Measurements from ENCODE around the gene PLEKHJ1. TPM values are rescaled to one million over a fixed set of nuclear protein-coding genes. Genes with fewer than 3 reads are reported as not detected.

Gene PLEKHJ1
- total RNA-seq, 1 donor from 2014 or later: 116 TPM

- Mint-ChIP-seq H3K9me3 (ENCODE audit: low read depth) (no peaks in the 10 kb centered on the region), H3K4me3 (ENCODE audit: low read depth) (no peak within 1 kb of the TSS), H3K27me3 (peaks cover 4% of the 10 kb centered on the region), H3K36me3 (ENCODE audit: insufficient read depth) (peaks cover 5% of the 10 kb centered on the region), H3K4me1 (ENCODE audit: low read depth) (peaks cover 3% of the 10 kb centered on the region), H3K27ac (no peak within 1 kb of the TSS)
- no peak for TF ChIP-seq CTCF (IDR thresholded peaks at IDR 0.05; ENCODE audit: unreplicated experiment)
- DNase-seq (ENCODE audit: low spot score, unreplicated experiment): no peak
Observed at GRCh38 chr19:2249010-2249866, 13.1 kb upstream of the PLEKHJ1 start, which contains the start of gene AMH. Gene AMH, plus strand, starts transcription at chr19:2249323. Its CDS starts 10 bp downstream, at chr19:2249333.

GRCh38 chr19:2248136-2249009, 12.2 kb upstream of the PLEKHJ1 start:
- DNase-seq (ENCODE audit: low spot score, unreplicated experiment): no peak
- TF ChIP-seq CTCF (IDR thresholded peaks at IDR 0.05; ENCODE audit: unreplicated experiment): no peak
- Mint-ChIP-seq H3K4me3 (ENCODE audit: low read depth) (no peak overlapping the region), H3K27ac (no peak overlapping the region), H3K4me1 (ENCODE audit: low read depth) (no peaks in the 10 kb centered on the region), H3K36me3 (ENCODE audit: insufficient read depth) (peaks cover 5% of the 10 kb centered on the region), H3K27me3 (no peaks in the 10 kb centered on the region), H3K9me3 (ENCODE audit: low read depth) (no peaks in the 10 kb centered on the region)

- Mint-ChIP-seq H3K9me3 (ENCODE audit: low read depth) (no peaks in the 10 kb centered on the region), H3K4me3 (ENCODE audit: low read depth) (no peak overlapping the region), H3K27ac (no peak overlapping the region), H3K27me3 (no peaks in the 10 kb centered on the region), H3K4me1 (ENCODE audit: low read depth) (no peaks in the 10 kb centered on the region), H3K36me3 (ENCODE audit: insufficient read depth) (peaks cover 5% of the 10 kb centered on the region)
- DNase-seq (ENCODE audit: low spot score, unreplicated experiment): no peak
- no peak for TF ChIP-seq CTCF (IDR thresholded peaks at IDR 0.05; ENCODE audit: unreplicated experiment)
Observed at GRCh38 chr19:2247433-2248101, 11.4 kb upstream of the PLEKHJ1 start.

- H3K9me3 Mint-ChIP-seq (ENCODE audit: low read depth): no peaks in the 10 kb centered on the region
- H3K27ac Mint-ChIP-seq: no peak overlapping the region
- no peak for TF ChIP-seq CTCF (IDR thresholded peaks at IDR 0.05; ENCODE audit: unreplicated experiment)
- no peak for DNase-seq (ENCODE audit: low spot score, unreplicated experiment)
- H3K4me1 Mint-ChIP-seq (ENCODE audit: low read depth): peaks cover 2% of the 10 kb centered on the region
- peaks cover 5% of the 10 kb centered on the region for H3K36me3 Mint-ChIP-seq (ENCODE audit: insufficient read depth)
- no peaks in the 10 kb centered on the region for H3K27me3 Mint-ChIP-seq
- no peak overlapping the region for H3K4me3 Mint-ChIP-seq (ENCODE audit: low read depth)
Observed at GRCh38 chr19:2246801-2247361, 10.8 kb upstream of the PLEKHJ1 start.

Measured in progenitor cell of endocrine pancreas (in vitro differentiated cells).